H1 (cell line): Measurements from ENCODE around the gene SPTBN4. TPM values are rescaled to one million over a fixed set of nuclear protein-coding genes. Genes with fewer than 3 reads are reported as not detected.

Source experiments
- CTCF ChIA-PET: fragments of 300-600 bp; sonication (Branson Sonifier 250); formaldehyde crosslinking; loops from one replicate; lab custom pipeline; 2021; ENCODE audit not compliant: partially characterized antibody; lab: Charles Lee
- POLR2A ChIA-PET: fragments of 300-600 bp; sonication (Branson Sonifier 250); formaldehyde crosslinking; loops from one replicate; lab custom pipeline; 2021; ENCODE audit warnings: inconsistent platforms; ENCODE audit not compliant: partially characterized antibody; lab: Charles Lee
- DNase-seq, 2 experiments: peaks; one replicate each; pipeline versions ENCODE4 v3.0.0 to v3.0.0-alpha.2; 2010 to 2022; ENCODE audit warnings: low spot score in 2 of 2, low read depth in 1 of 2, mixed read lengths in 1 of 2
- FAIRE-seq: peaks from 2 replicates; lab custom pipeline; 2011; peaks lifted over from hg19 to GRCh38; lab: Jason Lieb, UNC
- H2AFZ ChIP-seq: 2 replicates; pipeline ENCODE4 v1.8.1; 2012; ENCODE audit warnings: low read length, inconsistent platforms
- H2AK5ac ChIP-seq: 2 replicates; pipeline ENCODE4 v1.6.1; 2013; ENCODE audit warnings: low read depth, low read length
- H2BK120ac ChIP-seq: replicated peaks from 2 replicates; pipeline ENCODE3; 2013; ENCODE audit warnings: low read depth, low read length, inconsistent platforms
- H2BK12ac ChIP-seq: 2 replicates; pipeline ENCODE4 v1.6.1; 2013; ENCODE audit warnings: low read depth, low read length
- H2BK15ac ChIP-seq: 2 replicates; pipeline ENCODE4 v1.6.1; 2013; ENCODE audit warnings: low read length
- H2BK20ac ChIP-seq: 2 replicates; pipeline ENCODE4 v1.6.1; 2013; ENCODE audit warnings: low read length
- H2BK5ac ChIP-seq: 2 replicates; pipeline ENCODE4 v1.6.1; 2013; ENCODE audit warnings: low read depth, low read length
- H3K14ac ChIP-seq: 2 replicates; pipeline ENCODE4 v1.6.1; 2013; ENCODE audit warnings: inconsistent platforms; ENCODE audit not compliant: insufficient read length
- H3K18ac ChIP-seq: 2 replicates; pipeline ENCODE4 v1.6.1; 2013; ENCODE audit warnings: low read length; ENCODE audit errors: extremely low read depth
- H3K23ac ChIP-seq: 2 replicates; pipeline ENCODE4 v1.6.1; 2013; ENCODE audit warnings: inconsistent platforms; ENCODE audit not compliant: insufficient read length
- H3K23me2 ChIP-seq: 2 replicates; pipeline ENCODE4 v1.6.1; 2013; ENCODE audit warnings: low read depth, low read length
- H3K27ac ChIP-seq: 2 replicates; pipeline ENCODE4 v1.6.1; 2011; ENCODE audit warnings: low read depth, low read length, inconsistent platforms
- H3K27me3 ChIP-seq, 4 experiments: replicated peaks in 1 of 4; 1 replicate in 1 of 4; 2 replicates in 3 of 4; pipeline versions ENCODE4 v1.6.1 to v1.8.1; 2011 to 2013; ENCODE audit warnings: low read length in 3 of 4, mild to moderate bottlenecking in 3 of 4, inconsistent platforms in 2 of 4, mixed read lengths in 2 of 4, moderate library complexity in 1 of 4; ENCODE audit not compliant: control insufficient read depth in 3 of 4, insufficient read depth in 3 of 4; ENCODE audit errors: extremely low read depth in 1 of 4
- H3K36me3 ChIP-seq, 4 experiments: 2 replicates each; pipeline versions ENCODE4 v1.6.1 to v1.8.1; 2011 to 2013; ENCODE audit warnings: mild to moderate bottlenecking in 4 of 4, low read length in 3 of 4, moderate library complexity in 2 of 4, control low read depth in 1 of 4, inconsistent platforms in 1 of 4; ENCODE audit not compliant: insufficient read depth in 4 of 4, control insufficient read depth in 2 of 4
- H3K4ac ChIP-seq: replicated peaks from 2 replicates; pipeline ENCODE3; 2013; ENCODE audit warnings: low read length, low read depth, mixed read lengths, inconsistent platforms; ENCODE audit not compliant: insufficient read length
- H3K4me1 ChIP-seq, 4 experiments: replicated peaks in 1 of 4; 1 replicate in 1 of 4; 2 replicates in 3 of 4; pipeline versions ENCODE4 v1.6.1 to v1.8.1; 2011 to 2013; ENCODE audit warnings: low read length in 3 of 4, inconsistent platforms in 2 of 4, mixed read lengths in 1 of 4; ENCODE audit not compliant: insufficient read depth in 4 of 4, control insufficient read depth in 3 of 4
- H3K4me2 ChIP-seq, 2 experiments: 2 replicates each; pipeline versions ENCODE4 v1.6.1 to v1.8.1; 2011 to 2013; ENCODE audit warnings: low read depth in 2 of 2, low read length in 2 of 2, control low read depth in 1 of 2, inconsistent platforms in 1 of 2, mild to moderate bottlenecking in 1 of 2; ENCODE audit not compliant: insufficient read depth in 1 of 2
- H3K4me3 ChIP-seq, 4 experiments: fragments of 200-600, 300-600 bp in 1 of 4; sonication (generic), shearing (Covaris generic), sonication (Bioruptor Twin) in 1 of 4; 2 replicates each; pipeline versions ENCODE4 v1.5.1 to v1.8.1; 2011 to 2016; ENCODE audit warnings: low read length in 4 of 4, low read depth in 3 of 4, control low read depth in 2 of 4, inconsistent platforms in 2 of 4, mild to moderate bottlenecking in 2 of 4, mixed read lengths in 1 of 4, moderate library complexity in 1 of 4; ENCODE audit not compliant: insufficient read depth in 2 of 4; ENCODE audit errors: extremely low read depth in 1 of 4
- H3K56ac ChIP-seq: replicated peaks from 2 replicates; pipeline ENCODE3; 2013; ENCODE audit warnings: low read depth, mild to moderate bottlenecking, mixed read lengths, low read length, inconsistent platforms; ENCODE audit not compliant: insufficient read length
- H3K79me1 ChIP-seq: 2 replicates; pipeline ENCODE4 v1.6.1; 2013; ENCODE audit warnings: low read depth, low read length, control low read depth
- H3K79me2 ChIP-seq, 2 experiments: 2 replicates each; pipeline versions ENCODE4 v1.6.1 to v1.8.1; 2012 to 2013; ENCODE audit warnings: low read length in 2 of 2, mild to moderate bottlenecking in 2 of 2, inconsistent platforms in 1 of 2; ENCODE audit not compliant: insufficient read depth in 2 of 2, control insufficient read depth in 1 of 2
- H3K9ac ChIP-seq, 4 experiments: replicated peaks in 1 of 4; 1 replicate in 1 of 4; 2 replicates in 3 of 4; pipeline versions ENCODE4 v1.6.1 to v1.8.1; 2011 to 2013; ENCODE audit warnings: low read depth in 3 of 4, low read length in 3 of 4, control low read depth in 2 of 4, mild to moderate bottlenecking in 2 of 4, moderate library complexity in 2 of 4, inconsistent platforms in 1 of 4; ENCODE audit errors: extremely low read depth in 1 of 4
- H3K9me3 ChIP-seq, 2 experiments: 2 replicates each; pipeline versions ENCODE4 v1.6.1 to v1.8.1; 2012 to 2013; ENCODE audit warnings: mild to moderate bottlenecking in 2 of 2, moderate library complexity in 2 of 2, control low read depth in 1 of 2, inconsistent platforms in 1 of 2, low read depth in 1 of 2, low read length in 1 of 2, mixed read lengths in 1 of 2; ENCODE audit not compliant: insufficient read depth in 2 of 2
- H4K20me1 ChIP-seq, 2 experiments: replicated peaks in 1 of 2; 2 replicates each; pipeline versions ENCODE3 to v1.8.1; 2011 to 2013; ENCODE audit warnings: inconsistent platforms in 2 of 2, low read length in 2 of 2, mild to moderate bottlenecking in 1 of 2; ENCODE audit not compliant: insufficient read depth in 2 of 2, control insufficient read depth in 1 of 2
- H4K5ac ChIP-seq: 2 replicates; pipeline ENCODE4 v1.6.1; 2013; ENCODE audit warnings: low read length, low read depth, mixed read lengths, inconsistent platforms; ENCODE audit not compliant: insufficient read length
- H4K8ac ChIP-seq: 2 replicates; pipeline ENCODE4 v1.8.0; 2013; ENCODE audit warnings: mild to moderate bottlenecking, moderate library complexity, low read length, inconsistent platforms; ENCODE audit not compliant: insufficient read depth; ENCODE audit errors: extremely low read depth
- H4K91ac ChIP-seq: replicated peaks from 2 replicates; pipeline ENCODE3; 2013; ENCODE audit warnings: low read length, mixed read lengths, inconsistent platforms; ENCODE audit not compliant: insufficient read length
- CEBPB ChIP-seq: IDR thresholded peaks from 2 replicates; pipeline ENCODE4 v1.6.1; 2012; ENCODE audit warnings: low read depth, low read length
- E2F6 ChIP-seq: IDR thresholded peaks from 2 replicates; pipeline ENCODE4 v1.6.1; 2012; ENCODE audit warnings: inconsistent platforms
- EGR1 ChIP-seq: IDR thresholded peaks from 2 replicates; pipeline ENCODE4 v1.6.1; 2011; ENCODE audit warnings: low read depth, low read length, borderline replicate concordance
- KDM5A ChIP-seq: fragments of 200-600 bp; IDR thresholded peaks from 2 replicates; pipeline ENCODE4 v1.7.1; 2012; ENCODE audit warnings: mild to moderate bottlenecking, low read length, inconsistent platforms, mixed read lengths
- USF2 ChIP-seq: IDR thresholded peaks from 2 replicates; pipeline ENCODE4 v1.6.1; 2011; ENCODE audit warnings: low read length, improper control_type of control experiment
- YY1 ChIP-seq: IDR thresholded peaks from 2 replicates; pipeline ENCODE4 v1.6.1; 2011; ENCODE audit warnings: low read depth, mild to moderate bottlenecking, low read length
- WGBS, 2 experiments: shearing (Covaris generic) in 1 of 2; methylation state at CpG; one replicate each; pipeline versions ENCODE4 v1.1.6 to v1.1.7; 2013 to 2015; ENCODE audit warnings: low lambda C conversion rate in 2 of 2, mixed read lengths in 2 of 2, inconsistent platforms in 1 of 2, low coverage in 1 of 2, missing lambda C conversion rate in 1 of 2; ENCODE audit not compliant: insufficient replicate concordance in 2 of 2, insufficient coverage in 1 of 2, insufficient read length in 1 of 2; ENCODE audit errors: extremely low coverage in 1 of 2, missing lambda C conversion rate in 1 of 2; 5-methylcytosine and 5-hydroxymethylcytosine counted together
- polyA plus RNA-seq, 7 experiments: library from polyadenylated mRNA; depleted of rRNA in 3 of 7; stranded (reverse) in 5 of 7; unstranded in 2 of 7; fragments of >200 nt in 5 of 7; fragments of 200-250 nt in 2 of 7; gene quantifications; 1 replicate in 5 of 7; 2 replicates in 1 of 7; 4 replicates in 1 of 7; pipeline versions ENCODE4 v1.2.1 to v1.2.3, GENCODE V29; 2011 to 2013; ENCODE audit warnings: missing spikeins in 2 of 7, mixed read lengths in 2 of 7
- total RNA-seq: library from RNA; stranded (reverse); fragmentation: NEBNext Ultra II Directional; extraction: Animal tissue kit (Norgen Biotek cat#: 25700); gene quantifications from 2 replicates; pipeline ENCODE4 v1.2.1, GENCODE V29; 2021

SPTBN4 gene
- total and polyA plus RNA-seq, 2 of the 8 experiments (the other 6 are each of a cell fraction or from before 2014, with no cell fraction given): 1.9 to 3.0 TPM

- H3K4me2 ChIP-seq: no peak overlapping the region
- H3K27ac ChIP-seq: no peak overlapping the region
- H2BK20ac ChIP-seq: no peak overlapping the region
- H2BK15ac ChIP-seq: no peak overlapping the region
- no peak overlapping the region for H3K4ac ChIP-seq
- no peak overlapping the region for H4K8ac ChIP-seq
- H4K5ac ChIP-seq: no peak overlapping the region
- no peak for FAIRE-seq
- H3K56ac ChIP-seq: no peak overlapping the region
- H3K14ac ChIP-seq: no peak overlapping the region
- peaks cover 0 to 5% (median 1%) of the 10 kb centered on the region in 4 experiments; a peak in 3 of 7 replicates for H3K27me3 ChIP-seq
- DNase-seq: no peak
- no peaks in the 10 kb centered on the region for H3K4me1 ChIP-seq
- H3K79me2 ChIP-seq: no peaks in the 10 kb centered on the region
- no peaks in the 10 kb centered on the region for H3K36me3 ChIP-seq
- H2BK5ac ChIP-seq: no peak overlapping the region
- H2BK12ac ChIP-seq: no peak overlapping the region
- H2BK120ac ChIP-seq: no peak overlapping the region
- H3K18ac ChIP-seq: no peak overlapping the region
- H4K20me1 ChIP-seq: no peaks in the 10 kb centered on the region
- H3K9ac ChIP-seq: no peak overlapping the region
- H3K79me1 ChIP-seq: no peaks in the 10 kb centered on the region
- CTCF ChIA-PET: no interaction called here
- POLR2A ChIA-PET: no interaction called here
- H2AFZ ChIP-seq: no peak overlapping the region
- H3K9me3 ChIP-seq: 0 out of 4 replicates have a peak, but pooled peaks cover 0 to 2% of the 10 kb centered on the region in 2 experiments
- WGBS, 2 experiments: 84% methylated on average over 1 of the region's 1 CpG; no CpG with 5 or more reads in 1 of the 2 experiments
- H3K23me2 ChIP-seq: peaks cover 1% of the 10 kb centered on the region; the same call in 1 of the 2 replicates
- H4K91ac ChIP-seq: no peak overlapping the region
- H2AK5ac ChIP-seq: no peak overlapping the region
- no peak for TF ChIP-seq E2F6
- TF ChIP-seq USF2: no peak
- no peak for TF ChIP-seq EGR1
- no peak for TF ChIP-seq YY1
- no peak for TF ChIP-seq KDM5A
- no peak for TF ChIP-seq CEBPB
- H3K23ac ChIP-seq: no peak overlapping the region
- H3K4me3 ChIP-seq: no peak overlapping the region
These were observed 27.5 kb downstream of the SPTBN4 start for GRCh38 chr19:40494191-40494838.
